ENCODE measurements around the gene SLX9. TPM values are rescaled to one million over a fixed set of nuclear protein-coding genes. Genes with fewer than 3 reads are reported as not detected.
A peak's percentile ranks its signal among the peaks of the same experiment; 100 is the strongest.

The SLX9 gene
- polyA plus RNA-seq, 1 of the 3 experiments (the other 2 are of a cell fraction), result 42.9 TPM

GRCh38 chr21:44980562-44981489, 41.0 kb downstream of the SLX9 start:
- Histone ChIP-seq H3K4me3 (ENCODE audit: low read depth in 2 of 2, low read length in 1 of 2) (no peak overlapping the region), H3F3A (replicated peaks; ENCODE audit: insufficient read depth) (no peaks in the 10 kb centered on the region), H3K36me3 (replicated peaks in 1 of 2; ENCODE audit: control insufficient read depth in 1 of 2, insufficient read depth in 2 of 2, low read length in 1 of 2) (peaks cover 0 to 4% of the 10 kb centered on the region in 2 experiments), H3K79me2 (ENCODE audit: insufficient read depth) (no peaks in the 10 kb centered on the region), H3K27me3 (ENCODE audit: insufficient read depth) (no peaks in the 10 kb centered on the region), H3K27ac (ENCODE audit: low read depth in 2 of 2, low read length in 1 of 2) (peak overlapping the region in 1 of 2 experiments; percentile 50; a peak in 1 of 4 replicates), H3K9me2 (no peaks in the 10 kb centered on the region), H3K9me3 (no peaks in the 10 kb centered on the region), H3K4me2 (no peak overlapping the region), H3K4me1 (ENCODE audit: control insufficient read depth in 1 of 2, insufficient read depth in 2 of 2, low read depth in 1 of 2, low read length in 1 of 2) (peaks cover 0 to 32% of the 10 kb centered on the region in 2 experiments; a peak in 1 of 4 replicates), H2AFZ (ENCODE audit: low read depth) (no peak overlapping the region), H4K20me1 (ENCODE audit: insufficient read depth) (no peaks in the 10 kb centered on the region), H3K9ac (no peak overlapping the region)
- WGBS (ENCODE audit: low lambda C conversion rate), result 87% methylated on average over 24 of the region's 38 CpGs
- ChIA-PET CTCF (interaction anchor here (1.1 to 1.6 kb wide), 3 partner anchors 31 to 156 kb away, joined by 4 to 8 read pairs (median 5); no protein-coding TSS in a partner anchor), POLR2A (no interaction called here)
- DNase-seq, result no peak
- TF ChIP-seq MEF2A (IDR thresholded peaks at IDR 0.05; ENCODE audit: borderline replicate concordance, low read depth) (no peak), GATA2 (CRISPR knock-in tag; IDR thresholded peaks at IDR 0.05) (no peak), POLR2AphosphoS5 (IDR thresholded peaks at IDR 0.05; ENCODE audit: low read depth, low read length) (no peak), CHD2 (IDR thresholded peaks at IDR 0.05; ENCODE audit: low read length, partially characterized antibody) (no peak), ELF1 (IDR thresholded peaks at IDR 0.05) (no peak), RCOR1 (IDR thresholded peaks at IDR 0.05; ENCODE audit: low read length) (no peak), FOSL2 (IDR thresholded peaks at IDR 0.05; ENCODE audit: borderline replicate concordance, low read depth) (no peak), EZH2phosphoT487 (IDR thresholded peaks at IDR 0.05; ENCODE audit: borderline replicate concordance, low read depth) (no peak), IRF3 (IDR thresholded peaks at IDR 0.05; ENCODE audit: low read depth, low read length) (no peak), PBX3 (IDR thresholded peaks at IDR 0.05) (no peak), FOXJ3 (CRISPR knock-in tag; IDR thresholded peaks at IDR 0.05) (no peak)

- POLR2A ChIA-PET, result no interaction called here
- no peaks in the 10 kb centered on the region for H3K36me3 ChIP-seq (replicated peaks in 1 of 2; ENCODE audit: control insufficient read depth in 1 of 2, insufficient read depth in 2 of 2, low read length in 1 of 2)
- H3K27ac ChIP-seq (ENCODE audit: low read depth in 2 of 2, low read length in 1 of 2), result no peak overlapping the region
- no peak for TF ChIP-seq GATA2 (CRISPR knock-in tag; IDR thresholded peaks at IDR 0.05)
- TF ChIP-seq NRF1 (IDR thresholded peaks at IDR 0.05; ENCODE audit: low read depth, low read length), result no peak
- TF ChIP-seq YY1 (IDR thresholded peaks at IDR 0.05; ENCODE audit: low read depth), result no peak
- TF ChIP-seq IRF3 (IDR thresholded peaks at IDR 0.05; ENCODE audit: low read depth, low read length), result no peak
- TF ChIP-seq RAD21 (IDR thresholded peaks at IDR 0.05; ENCODE audit: low read length), result no peak
- no peak for TF ChIP-seq USF2 (IDR thresholded peaks at IDR 0.05; ENCODE audit: borderline replicate concordance, low read depth, low read length)
- TF ChIP-seq MXI1 (IDR thresholded peaks at IDR 0.05; ENCODE audit: low read depth, low read length), result no peak
- TF ChIP-seq TAF1 (IDR thresholded peaks at IDR 0.05; ENCODE audit: borderline replicate concordance, low read depth, low read length), result no peak
- TF ChIP-seq USF1 (IDR thresholded peaks at IDR 0.05; ENCODE audit: borderline replicate concordance, low read depth), result no peak
- TF ChIP-seq GABPA (IDR thresholded peaks at IDR 0.05; ENCODE audit: low read depth), result no peak
- TF ChIP-seq SIN3A (IDR thresholded peaks at IDR 0.05; ENCODE audit: borderline replicate concordance, low read depth, low read length), result no peak
- TF ChIP-seq RFX5 (IDR thresholded peaks at IDR 0.05; ENCODE audit: low read length), result no peak
These were observed 42.9 kb downstream of the SLX9 start for GRCh38 chr21:44982558-44983250.

More at GRCh38 chr21:44982558-44983250, 42.9 kb downstream of the SLX9 start:
- Histone ChIP-seq H3K9me3 (no peaks in the 10 kb centered on the region), H3K27me3 (ENCODE audit: insufficient read depth) (no peaks in the 10 kb centered on the region), H3F3A (replicated peaks; ENCODE audit: insufficient read depth) (no peaks in the 10 kb centered on the region), H3K9me2 (no peaks in the 10 kb centered on the region), H3K4me1 (ENCODE audit: control insufficient read depth in 1 of 2, insufficient read depth in 2 of 2, low read depth in 1 of 2, low read length in 1 of 2) (peaks cover 0 to 50% of the 10 kb centered on the region in 2 experiments; a peak in 1 of 4 replicates), H3K4me3 (ENCODE audit: low read depth in 2 of 2, low read length in 1 of 2) (no peak overlapping the region), H2AFZ (ENCODE audit: low read depth) (no peak overlapping the region), H3K4me2 (no peak overlapping the region), H3K9ac (no peak overlapping the region), H4K20me1 (ENCODE audit: insufficient read depth) (no peaks in the 10 kb centered on the region), H3K79me2 (ENCODE audit: insufficient read depth) (no peaks in the 10 kb centered on the region)
- no peak for DNase-seq
- 85% methylated on average over 26 of the region's 41 CpGs for WGBS (ENCODE audit: low lambda C conversion rate)
- CTCF ChIA-PET, result interaction anchor here (1.0 kb wide), 1 partner anchor 36 kb away, joined by 3 read pairs; no protein-coding TSS in a partner anchor

All from SK-N-SH (cell line).